ENCODE measurements around the gene AMMECR1.
A peak's percentile ranks its signal among the peaks of the same experiment; 100 is the strongest.
"Not testable (repeated sequence)": the region's sequence is repeated elsewhere in the genome, so short reads cannot be mapped to it uniquely, and the experiment has no call there.

The AMMECR1 gene

GRCh38 chrX:110168585-110168984, 149.3 kb downstream of the AMMECR1 start:
- DNase-seq (ENCODE audit: low spot score), result no peak

- DNase-seq (ENCODE audit: low spot score), result peak; percentile 53
Observed at GRCh38 chrX:110167952-110168451, 149.9 kb downstream of the AMMECR1 start.

GRCh38 chrX:110163488-110163887, 154.4 kb downstream of the AMMECR1 start:
- no peak for DNase-seq (ENCODE audit: low spot score)

- no peak for DNase-seq (ENCODE audit: low spot score)
Observed at GRCh38 chrX:110162867-110163266, 155.0 kb downstream of the AMMECR1 start.

- no peak for DNase-seq (ENCODE audit: low spot score)
Observed at GRCh38 chrX:110162131-110162530, 155.8 kb downstream of the AMMECR1 start.

- no peak for DNase-seq (ENCODE audit: low spot score)
Observed at GRCh38 chrX:110161361-110161686, 156.6 kb downstream of the AMMECR1 start.

- DNase-seq (ENCODE audit: low spot score), result no peak
Observed at GRCh38 chrX:110159865-110160264, 158.0 kb downstream of the AMMECR1 start.

GRCh38 chrX:110159235-110159634, 158.7 kb downstream of the AMMECR1 start:
- DNase-seq (ENCODE audit: low spot score), result no peak

- no peak for DNase-seq (ENCODE audit: low spot score)
Observed at GRCh38 chrX:110157444-110157843, 160.4 kb downstream of the AMMECR1 start.

- DNase-seq (ENCODE audit: low spot score), result peak; percentile 36
Observed at GRCh38 chrX:110156167-110156754, 161.6 kb downstream of the AMMECR1 start.

GRCh38 chrX:110155759-110156158, 162.1 kb downstream of the AMMECR1 start:
- no peak for DNase-seq (ENCODE audit: low spot score)

GRCh38 chrX:110154328-110154727, 163.6 kb downstream of the AMMECR1 start:
- not testable (repeated sequence) for DNase-seq (ENCODE audit: low spot score)

- no peak for DNase-seq (ENCODE audit: low spot score)
Observed at GRCh38 chrX:110153896-110154295, 164.0 kb downstream of the AMMECR1 start.

GRCh38 chrX:110153244-110153643, 164.6 kb downstream of the AMMECR1 start:
- no peak for DNase-seq (ENCODE audit: low spot score)

GRCh38 chrX:110146521-110146920, 171.4 kb downstream of the AMMECR1 start:
- peak; percentile 66 for DNase-seq (ENCODE audit: low spot score)

GRCh38 chrX:110145854-110146253, 172.0 kb downstream of the AMMECR1 start:
- DNase-seq (ENCODE audit: low spot score), result peak; percentile 51

- no peak for DNase-seq (ENCODE audit: low spot score)
Observed at GRCh38 chrX:110145311-110145710, 172.6 kb downstream of the AMMECR1 start.
